Choroid plexus epithelial cell (primary cell): ENCODE data around the gene ZNF606.

Experiments
- DNase-seq: peaks from one replicate; pipeline ENCODE4 v3.0.0-alpha.2; 2010; ENCODE audit warnings: low read depth
- H3K4me3 ChIP-seq: 2 replicates; pipeline ENCODE4 v1.5.1; 2011; ENCODE audit warnings: low read depth, mild to moderate bottlenecking, control low read depth, low read length, moderate library complexity
- CTCF ChIP-seq: conservative IDR thresholded peaks from 2 replicates; pipeline ENCODE4 v1.5.1; 2011; ENCODE audit warnings: low read depth, mild to moderate bottlenecking, control low read depth, inconsistent platforms, low read length, moderate library complexity

The ZNF606 gene

GRCh38 chr19:57954996-57955395 lies 47.6 kb downstream of the ZNF606 start:
- H3K4me3 ChIP-seq: no peak overlapping the region
- DNase-seq: no peak
- TF ChIP-seq CTCF: no peak

- no peak for TF ChIP-seq CTCF
- H3K4me3 ChIP-seq: no peak overlapping the region
- DNase-seq: no peak
These were observed 52.9 kb downstream of the ZNF606 start for GRCh38 chr19:57949702-57950101.

GRCh38 chr19:57949296-57949695 lies 53.3 kb downstream of the ZNF606 start:
- no peak for DNase-seq
- no peak for TF ChIP-seq CTCF
- no peak overlapping the region for H3K4me3 ChIP-seq

GRCh38 chr19:57947419-57948134 lies 55.0 kb downstream of the ZNF606 start, which contains the start of gene ZNF256:
ZNF256 (minus strand) TSS chr19:57947706; CDS start chr19:57947474, 232 bp downstream.
- DNase-seq: peak; percentile 97
- TF ChIP-seq CTCF: peak; percentile 71
- peak within 1 kb of the TSS; percentile 86 for H3K4me3 ChIP-seq

GRCh38 chr19:57947088-57947418 lies 55.6 kb downstream of the ZNF606 start:
- DNase-seq: no peak
- H3K4me3 ChIP-seq: peak overlapping the region; percentile 86
- TF ChIP-seq CTCF: no peak

GRCh38 chr19:57946316-57946715 lies 56.3 kb downstream of the ZNF606 start:
- H3K4me3 ChIP-seq: peak overlapping the region; percentile 86
- TF ChIP-seq CTCF: no peak

GRCh38 chr19:57941593-57941992 lies 61.0 kb downstream of the ZNF606 start:
- no peak overlapping the region for H3K4me3 ChIP-seq
- no peak for DNase-seq
- no peak for TF ChIP-seq CTCF

More at GRCh38 chr19:57946316-57946715, 56.3 kb downstream of the ZNF606 start:
- no peak for DNase-seq
